Measurements from ENCODE around the gene GCG. TPM values are rescaled to one million over a fixed set of nuclear protein-coding genes. Genes with fewer than 3 reads are reported as not detected.

GCG gene
- total and polyA plus RNA-seq, 2 donors (not counting 1 experiment from before 2014, with no cell fraction given): not detected

DNA sequence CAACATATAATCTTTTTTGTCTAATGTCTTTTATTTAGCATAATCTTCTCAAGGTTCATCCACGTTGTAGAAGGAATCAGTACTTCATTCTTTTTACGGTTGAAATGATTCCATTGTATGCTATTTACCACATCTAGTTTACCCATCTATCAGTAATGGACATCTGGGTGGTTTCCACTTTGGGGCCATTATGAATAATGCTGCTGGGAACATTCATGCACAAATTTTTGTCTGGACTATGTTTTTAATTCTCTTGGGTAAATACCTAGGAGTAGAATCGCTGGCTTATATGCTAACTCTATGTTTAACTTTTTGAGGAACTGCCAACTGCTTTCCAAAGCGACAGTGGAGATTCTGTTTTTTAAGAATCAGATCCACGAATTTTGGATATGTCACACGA lies 7.4 kb upstream of the GCG start:
- Histone ChIP-seq H3K9ac (ENCODE audit: low read length) (no peak overlapping the region), H3K9me3 (ENCODE audit: control extremely low read depth in 1 of 3, control insufficient read depth in 2 of 3, insufficient read depth in 1 of 3, low read length in 2 of 3) (no peaks in the 10 kb centered on the region), H4K20me1 (ENCODE audit: control insufficient read depth, insufficient read depth, low read length, poor library complexity, severe bottlenecking) (no peaks in the 10 kb centered on the region), H3K27me3 (replicated peaks in 1 of 4; ENCODE audit: control extremely low read depth in 1 of 4, control insufficient read depth in 3 of 4, insufficient read depth in 4 of 4, low read length in 3 of 4) (peaks cover 0 to 3% (median 3%) of the 10 kb centered on the region in 4 experiments), H3K4me3 (ENCODE audit: control extremely low read depth in 1 of 5, extremely low read depth in 1 of 5, insufficient read depth in 1 of 5, low read depth in 2 of 5, low read length in 4 of 5) (no peak overlapping the region), H3K27ac (ENCODE audit: low read length in 2 of 2) (no peak overlapping the region), H3K4me2 (replicated peaks; ENCODE audit: low read depth, low read length, poor library complexity, severe bottlenecking) (no peak overlapping the region), H3K4me1 (ENCODE audit: control insufficient read depth in 2 of 2, insufficient read depth in 2 of 2, low read length in 2 of 2) (no peaks in the 10 kb centered on the region), H3K36me3 (replicated peaks in 1 of 2; ENCODE audit: control extremely low read depth in 1 of 2, control insufficient read depth in 1 of 2, extremely low read depth in 1 of 2, insufficient read depth in 2 of 2, low read length in 1 of 2) (no peaks in the 10 kb centered on the region), H2AFZ (ENCODE audit: insufficient read depth, low read depth, low read length, poor library complexity, severe bottlenecking) (no peak overlapping the region), H3K79me2 (ENCODE audit: control insufficient read depth, insufficient read depth, low read length) (no peaks in the 10 kb centered on the region)
- Mint-ChIP-seq H3K27me3 (peaks cover 32% of the 10 kb centered on the region), H3K4me1 (no peaks in the 10 kb centered on the region), H3K27ac (no peak overlapping the region), H3K4me3 (no peak overlapping the region), H3K9me3 (ENCODE audit: insufficient read depth) (no peaks in the 10 kb centered on the region)
- POLR2A ChIA-PET: no interaction called here
- CTCF ChIA-PET: interaction anchor here (0.7 kb wide), 1 partner anchor 175 kb away, joined by 3 read pairs; no protein-coding TSS in a partner anchor
- DNase-seq (no peak), ATAC-seq (ENCODE audit: low read depth) (no peak)
- intact Hi-C loops (cut with micrococcal nuclease): no loop called here
- TF ChIP-seq EZH2 (IDR thresholded peaks at IDR 0.05; ENCODE audit: borderline replicate concordance, insufficient read depth, low read depth, low read length, poor library complexity, severe bottlenecking): no peak
- no peak for TF ChIP-seq CTCF (IDR thresholded peaks at IDR 0.05)
- WGBS (ENCODE audit: insufficient coverage): 100% methylated on average over 1 of the region's 6 CpGs

DNA sequence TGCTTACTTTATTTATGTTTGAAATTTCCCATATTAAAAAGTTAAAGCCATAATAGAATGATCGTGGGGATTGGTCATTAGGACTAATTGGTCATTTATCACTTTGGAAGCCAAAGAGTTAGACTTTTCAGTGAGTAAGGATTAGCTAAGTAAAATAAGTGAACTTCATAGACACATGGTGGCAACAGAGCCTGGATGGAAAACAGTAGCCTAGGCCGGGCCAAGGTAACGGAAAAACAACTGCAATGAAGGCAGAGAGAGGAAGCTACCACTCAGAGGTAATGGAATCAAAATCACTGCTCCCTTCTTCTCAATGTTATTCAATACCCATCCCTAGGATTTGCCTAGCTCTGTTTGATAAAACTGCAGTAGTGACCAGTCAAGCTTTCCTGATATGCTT lies 4.1 kb upstream of the GCG start:
- H3K4me1 Mint-ChIP-seq: peaks cover 2% of the 10 kb centered on the region
- no peak overlapping the region for H3K4me2 ChIP-seq (replicated peaks; ENCODE audit: low read depth, low read length, poor library complexity, severe bottlenecking)

More for the DNA sequence above, 4.1 kb upstream of the GCG start:
- H3K9me3 ChIP-seq (ENCODE audit: control extremely low read depth in 1 of 3, control insufficient read depth in 2 of 3, insufficient read depth in 1 of 3, low read length in 2 of 3): no peaks in the 10 kb centered on the region
- DNase-seq: no peak
- H3K27ac ChIP-seq (ENCODE audit: low read length in 2 of 2): no peak overlapping the region
- TF ChIP-seq EZH2 (IDR thresholded peaks at IDR 0.05; ENCODE audit: borderline replicate concordance, insufficient read depth, low read depth, low read length, poor library complexity, severe bottlenecking): no peak
- TF ChIP-seq CTCF (IDR thresholded peaks at IDR 0.05): no peak
- ChIA-PET POLR2A (no interaction called here), CTCF (interaction anchor here (0.5 to 4.4 kb wide), 6 partner anchors 9 to 148 kb away, joined by 3 to 20 read pairs (median 4); no protein-coding TSS in a partner anchor)
- H3K27me3 Mint-ChIP-seq: peaks cover 36% of the 10 kb centered on the region
- no peak overlapping the region for H2AFZ ChIP-seq (ENCODE audit: insufficient read depth, low read depth, low read length, poor library complexity, severe bottlenecking)
- H3K27ac Mint-ChIP-seq: no peak overlapping the region
- no peak overlapping the region for H3K9ac ChIP-seq (ENCODE audit: low read length)
- no peaks in the 10 kb centered on the region for H4K20me1 ChIP-seq (ENCODE audit: control insufficient read depth, insufficient read depth, low read length, poor library complexity, severe bottlenecking)
- 100% methylated on average over 2 of the region's 3 CpGs for WGBS (ENCODE audit: insufficient coverage)
- no peak overlapping the region for H3K4me3 Mint-ChIP-seq
- H3K9me3 Mint-ChIP-seq (ENCODE audit: insufficient read depth): no peaks in the 10 kb centered on the region
- no peak for ATAC-seq (ENCODE audit: low read depth)
- H3K4me3 ChIP-seq (ENCODE audit: control extremely low read depth in 1 of 5, extremely low read depth in 1 of 5, insufficient read depth in 1 of 5, low read depth in 2 of 5, low read length in 4 of 5): no peak overlapping the region
- no peaks in the 10 kb centered on the region for H3K4me1 ChIP-seq (ENCODE audit: control insufficient read depth in 2 of 2, insufficient read depth in 2 of 2, low read length in 2 of 2)
- peaks cover 0 to 7% (median 3%) of the 10 kb centered on the region in 4 experiments for H3K27me3 ChIP-seq (replicated peaks in 1 of 4; ENCODE audit: control extremely low read depth in 1 of 4, control insufficient read depth in 3 of 4, insufficient read depth in 4 of 4, low read length in 3 of 4)
- no peaks in the 10 kb centered on the region for H3K79me2 ChIP-seq (ENCODE audit: control insufficient read depth, insufficient read depth, low read length)
- no peaks in the 10 kb centered on the region for H3K36me3 ChIP-seq (replicated peaks in 1 of 2; ENCODE audit: control extremely low read depth in 1 of 2, control insufficient read depth in 1 of 2, extremely low read depth in 1 of 2, insufficient read depth in 2 of 2, low read length in 1 of 2)
- intact Hi-C loops (cut with micrococcal nuclease): no loop called here

Measured in B cell (primary cell).